H1 (cell line): ENCODE data around the gene ZNF524. TPM values are rescaled to one million over a fixed set of nuclear protein-coding genes. Genes with fewer than 3 reads are reported as not detected.

Experiments used
- BACH1 ChIP-seq: IDR thresholded peaks from 2 replicates; pipeline ENCODE4 v1.6.1; 2012; ENCODE audit warnings: low read length, improper control_type of control experiment
- BCL11A ChIP-seq, 2 experiments: IDR thresholded peaks; one replicate each; pipeline ENCODE4 v1.6.1; 2011; ENCODE audit warnings: low read depth in 2 of 2, low read length in 2 of 2, mild to moderate bottlenecking in 2 of 2
- BRCA1 ChIP-seq: IDR thresholded peaks from 2 replicates; pipeline ENCODE4 v1.6.1; 2012; ENCODE audit warnings: low read depth, low read length, improper control_type of control experiment
- CBX8 ChIP-seq: fragments of 300-800, 300-1000 bp; sonication (generic); IDR thresholded peaks from 2 replicates; pipeline ENCODE4 v1.7.1; 2016; ENCODE audit warnings: low read depth, low read length, borderline replicate concordance
- CREB1 ChIP-seq: IDR thresholded peaks from 2 replicates; pipeline ENCODE4 v1.6.1; 2012; ENCODE audit warnings: inconsistent platforms
- EP300 ChIP-seq, 2 experiments: IDR thresholded peaks; 1 replicate in 1 of 2; 2 replicates in 1 of 2; pipeline ENCODE4 v1.6.1; 2011 to 2012; ENCODE audit warnings: low read depth in 2 of 2, low read length in 2 of 2, mild to moderate bottlenecking in 2 of 2, borderline replicate concordance in 1 of 2, inconsistent platforms in 1 of 2, moderate library complexity in 1 of 2
- EZH2 ChIP-seq: fragments of 200-600 bp; sonication (generic); IDR thresholded peaks from 2 replicates; pipeline ENCODE4 v1.7.1; 2012; ENCODE audit warnings: low read depth, mild to moderate bottlenecking, moderate library complexity, low read length, inconsistent platforms; ENCODE audit not compliant: severe bottlenecking
- FOSL1 ChIP-seq: IDR thresholded peaks from 2 replicates; pipeline ENCODE4 v1.6.1; 2011; ENCODE audit warnings: mild to moderate bottlenecking, low read depth, low read length, moderate library complexity; ENCODE audit not compliant: insufficient read depth
- GABPA ChIP-seq: IDR thresholded peaks from 2 replicates; pipeline ENCODE4 v1.6.1; 2011; ENCODE audit warnings: mild to moderate bottlenecking, low read length, moderate library complexity, borderline replicate concordance; ENCODE audit not compliant: insufficient read depth
- GTF2F1 ChIP-seq: IDR thresholded peaks from 2 replicates; pipeline ENCODE4 v1.6.1; 2012; ENCODE audit warnings: low read depth, low read length, improper control_type of control experiment, borderline replicate concordance
- HDAC2 ChIP-seq, 2 experiments: fragments of 300-600 bp in 1 of 2; sonication (generic) in 1 of 2; IDR thresholded peaks; 2 replicates each; pipeline ENCODE4 v1.6.1; 2011 to 2012; ENCODE audit warnings: low read depth in 2 of 2, low read length in 2 of 2, mild to moderate bottlenecking in 2 of 2, moderate library complexity in 2 of 2, borderline replicate concordance in 1 of 2, inconsistent platforms in 1 of 2
- JUND ChIP-seq: IDR thresholded peaks from 2 replicates; pipeline ENCODE4 v1.6.1; 2011; ENCODE audit warnings: mild to moderate bottlenecking, improper control_type of control experiment, low read length
- MAFK ChIP-seq: IDR thresholded peaks from 2 replicates; pipeline ENCODE4 v1.6.1; 2012; ENCODE audit warnings: low read depth, mild to moderate bottlenecking, improper control_type of control experiment, low read length
- NANOG ChIP-seq: IDR thresholded peaks from 2 replicates; pipeline ENCODE4 v1.6.1; 2011; ENCODE audit warnings: low read length, low read depth, mild to moderate bottlenecking, inconsistent platforms; ENCODE audit not compliant: insufficient read depth, poor library complexity, severe bottlenecking
- POLR2A ChIP-seq, 2 experiments: IDR thresholded peaks; 1 replicate in 1 of 2; 2 replicates in 1 of 2; pipeline ENCODE4 v1.6.1; 2011; ENCODE audit warnings: low read depth in 2 of 2, low read length in 2 of 2, mild to moderate bottlenecking in 2 of 2; ENCODE audit errors: control extremely low read depth in 1 of 2
- POLR2AphosphoS5 ChIP-seq: IDR thresholded peaks from 2 replicates; pipeline ENCODE4 v1.6.1; 2011; ENCODE audit warnings: low read depth, low read length
- RXRA ChIP-seq: IDR thresholded peaks from 2 replicates; pipeline ENCODE4 v1.6.1; 2011; ENCODE audit warnings: low read depth, mild to moderate bottlenecking, low read length, moderate library complexity; ENCODE audit not compliant: insufficient read depth
- SAP30 ChIP-seq: fragments of 300-600 bp; sonication (generic); IDR thresholded peaks from 2 replicates; pipeline ENCODE4 v1.7.1; 2012; ENCODE audit warnings: low read length, moderate library complexity, mild to moderate bottlenecking, inconsistent platforms; ENCODE audit not compliant: insufficient read depth, insufficient replicate concordance
- SP2 ChIP-seq: IDR thresholded peaks from 2 replicates; pipeline ENCODE4 v1.6.1; 2012; ENCODE audit warnings: mild to moderate bottlenecking, low read length, inconsistent platforms
- TAF1 ChIP-seq: IDR thresholded peaks from 2 replicates; pipeline ENCODE4 v1.6.1; 2011; ENCODE audit warnings: mild to moderate bottlenecking, low read depth, low read length
- TBP ChIP-seq: IDR thresholded peaks from 2 replicates; pipeline ENCODE4 v1.6.1; 2011; ENCODE audit warnings: low read depth, low read length, improper control_type of control experiment
- TEAD4 ChIP-seq: IDR thresholded peaks from 2 replicates; pipeline ENCODE4 v1.6.1; 2012; ENCODE audit warnings: low read depth, low read length, inconsistent platforms, mixed read lengths
- ZNF274 ChIP-seq: IDR thresholded peaks from 2 replicates; pipeline ENCODE4 v1.7.0; 2012; ENCODE audit warnings: low read length, borderline replicate concordance; ENCODE audit errors: extremely low read depth
- polyA plus RNA-seq, 7 experiments: library from polyadenylated mRNA; depleted of rRNA in 3 of 7; stranded (reverse) in 5 of 7; unstranded in 2 of 7; fragments of >200 nt in 5 of 7; fragments of 200-250 nt in 2 of 7; gene quantifications; 1 replicate in 5 of 7; 2 replicates in 1 of 7; 4 replicates in 1 of 7; pipeline versions ENCODE4 v1.2.1 to v1.2.3, GENCODE V29; 2011 to 2013; ENCODE audit warnings: missing spikeins in 2 of 7, mixed read lengths in 2 of 7
- total RNA-seq: library from RNA; stranded (reverse); fragmentation: NEBNext Ultra II Directional; extraction: Animal tissue kit (Norgen Biotek cat#: 25700); gene quantifications from 2 replicates; pipeline ENCODE4 v1.2.1, GENCODE V29; 2021
- TF ChIP-seq, protein P1 (sequence below): IDR thresholded peaks from 2 replicates; pipeline ENCODE4 v1.6.1; 2012; ENCODE audit warnings: inconsistent platforms
- TF ChIP-seq, protein P2 (sequence below): IDR thresholded peaks from 2 replicates; pipeline ENCODE4 v1.6.1; 2011; ENCODE audit warnings: low read length, improper control_type of control experiment

ZNF524 gene
- total and polyA plus RNA-seq, 2 of the 8 experiments (the other 6 are each of a cell fraction or from before 2014, with no cell fraction given) = 4.4 to 4.7 TPM

DNA sequence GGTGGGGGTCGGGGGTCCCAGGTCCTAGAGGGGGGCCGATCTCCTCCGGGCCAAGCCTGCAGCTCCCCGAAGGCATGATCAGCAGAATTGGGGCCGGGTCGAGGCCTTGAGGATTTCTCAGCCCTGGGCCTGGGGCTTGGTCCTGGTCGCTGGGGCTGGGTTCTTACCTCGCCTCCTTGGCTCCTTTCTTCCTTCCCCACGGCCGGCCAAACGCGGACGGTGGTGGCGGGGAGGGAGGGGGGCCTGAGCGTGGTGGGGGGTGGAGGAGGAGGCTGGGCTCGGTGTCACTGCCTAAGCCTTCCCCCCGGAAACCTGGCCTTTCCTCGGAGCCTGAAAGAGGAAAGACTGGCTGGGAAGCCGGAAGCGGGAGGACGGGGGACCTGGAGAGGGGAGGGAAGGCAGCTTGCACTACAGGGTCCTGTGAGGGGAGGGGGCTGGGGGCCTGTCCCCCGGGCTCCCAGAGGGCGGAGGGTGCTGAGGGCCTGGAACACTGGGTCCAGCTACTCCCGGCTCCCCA is 19.4 kb upstream of the ZNF524 start, which contains the start of gene ZNF579 (continued):
- no peak for TF ChIP-seq BCL11A (IDR thresholded peaks at IDR 0.05; ENCODE audit: low read depth in 2 of 2, low read length in 2 of 2)
- no peak for TF ChIP-seq GTF2F1
- TF ChIP-seq CBX8 = no peak
- peak; percentile 97 for TF ChIP-seq GABPA
- TF ChIP-seq, protein P1, sequence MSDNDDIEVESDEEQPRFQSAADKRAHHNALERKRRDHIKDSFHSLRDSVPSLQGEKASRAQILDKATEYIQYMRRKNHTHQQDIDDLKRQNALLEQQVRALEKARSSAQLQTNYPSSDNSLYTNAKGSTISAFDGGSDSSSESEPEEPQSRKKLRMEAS = no peak
- no peak for TF ChIP-seq ZNF274
- no peak for TF ChIP-seq SP2
- no peak for TF ChIP-seq BRCA1
- no peak for TF ChIP-seq JUND
- TF ChIP-seq FOSL1 = no peak
- peak; percentile 40; the same call in 1 of the 2 replicates for TF ChIP-seq TAF1
- TF ChIP-seq HDAC2 (IDR thresholded peaks at IDR 0.05; ENCODE audit: borderline replicate concordance in 1 of 2, low read depth in 2 of 2, low read length in 2 of 2) = no peak
- TF ChIP-seq CREB1 = no peak
- TF ChIP-seq, protein P2, sequence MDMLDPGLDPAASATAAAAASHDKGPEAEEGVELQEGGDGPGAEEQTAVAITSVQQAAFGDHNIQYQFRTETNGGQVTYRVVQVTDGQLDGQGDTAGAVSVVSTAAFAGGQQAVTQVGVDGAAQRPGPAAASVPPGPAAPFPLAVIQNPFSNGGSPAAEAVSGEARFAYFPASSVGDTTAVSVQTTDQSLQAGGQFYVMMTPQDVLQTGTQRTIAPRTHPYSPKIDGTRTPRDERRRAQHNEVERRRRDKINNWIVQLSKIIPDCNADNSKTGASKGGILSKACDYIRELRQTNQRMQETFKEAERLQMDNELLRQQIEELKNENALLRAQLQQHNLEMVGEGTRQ = no peak
- peak; percentile 40; the same call in 1 of the 2 replicates for TF ChIP-seq TBP
- no peak for TF ChIP-seq MAFK
- TF ChIP-seq POLR2AphosphoS5 = no peak
- no peak for TF ChIP-seq POLR2A (IDR thresholded peaks at IDR 0.05; ENCODE audit: control extremely low read depth in 1 of 2, low read depth in 2 of 2, low read length in 2 of 2)
- TF ChIP-seq EP300 (IDR thresholded peaks at IDR 0.05; ENCODE audit: borderline replicate concordance in 1 of 2, low read depth in 2 of 2, low read length in 2 of 2) = peak in 1 of 2 experiments; percentile 74; a peak in 1 of 3 replicates
- TF ChIP-seq TEAD4 = peak; percentile 33; the same call in 1 of the 2 replicates
- no peak for TF ChIP-seq NANOG
- no peak for TF ChIP-seq EZH2
- TF ChIP-seq BACH1 = no peak
- no peak for TF ChIP-seq RXRA
- no peak for TF ChIP-seq SAP30
